ENCODE data around the gene ADAMTSL3. TPM values are rescaled to one million over a fixed set of nuclear protein-coding genes. Genes with fewer than 3 reads are reported as not detected.

The ADAMTSL3 gene
- total and polyA plus RNA-seq, 2 of the 8 experiments (the other 6 are each of a cell fraction or from before 2014, with no cell fraction given): 0.35 to 1.4 TPM

DNA sequence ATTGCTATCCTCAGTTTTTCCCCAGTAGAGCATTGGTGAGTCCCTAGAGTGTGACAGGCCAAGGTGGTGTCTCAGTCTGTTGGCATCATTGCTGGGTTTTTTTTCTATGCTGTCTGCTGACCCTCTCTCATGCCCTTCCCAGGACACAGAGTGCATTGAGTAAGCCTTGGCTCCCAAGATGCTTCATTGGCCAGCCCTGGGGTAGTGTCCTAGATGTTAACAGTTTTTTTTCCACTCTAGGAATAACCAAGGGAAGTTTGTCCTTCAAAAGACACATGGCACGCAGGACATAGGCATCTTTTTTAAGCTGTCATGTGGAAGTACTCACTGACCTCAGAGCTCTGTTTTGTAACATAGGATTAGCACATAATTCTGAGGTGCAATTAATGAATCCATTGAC is 19.5 kb downstream of the ADAMTSL3 start:
- H3K4me3 ChIP-seq (ENCODE audit: extremely low read depth in 1 of 4, insufficient read depth in 2 of 4, low read depth in 3 of 4, low read length in 4 of 4): no peak overlapping the region
- no peak overlapping the region for H2BK12ac ChIP-seq (ENCODE audit: low read depth, low read length)
- no peaks in the 10 kb centered on the region for H3K27me3 ChIP-seq (replicated peaks in 1 of 4; ENCODE audit: control insufficient read depth in 3 of 4, extremely low read depth in 1 of 4, insufficient read depth in 3 of 4, low read length in 3 of 4)
- no peak overlapping the region for H3K14ac ChIP-seq (ENCODE audit: insufficient read length)
- no peak overlapping the region for H4K5ac ChIP-seq (ENCODE audit: insufficient read length, low read depth, low read length)
- no peaks in the 10 kb centered on the region for H3K36me3 ChIP-seq (ENCODE audit: control insufficient read depth in 2 of 4, insufficient read depth in 4 of 4, low read length in 3 of 4)
- H2BK120ac ChIP-seq (replicated peaks; ENCODE audit: low read depth, low read length): no peak overlapping the region
- H2AFZ ChIP-seq (ENCODE audit: low read length): no peak overlapping the region
- H3K23me2 ChIP-seq (ENCODE audit: low read depth, low read length): no peaks in the 10 kb centered on the region
- H3K4me1 ChIP-seq (replicated peaks in 1 of 4; ENCODE audit: control insufficient read depth in 3 of 4, insufficient read depth in 4 of 4, low read length in 3 of 4): no peaks in the 10 kb centered on the region
- no peaks in the 10 kb centered on the region for H3K79me2 ChIP-seq (ENCODE audit: control insufficient read depth in 1 of 2, insufficient read depth in 2 of 2, low read length in 2 of 2)
- no peak overlapping the region for H2BK5ac ChIP-seq (ENCODE audit: low read depth, low read length)
- no peak overlapping the region for H4K91ac ChIP-seq (replicated peaks; ENCODE audit: insufficient read length, low read length)
- WGBS, 2 experiments (ENCODE audit: extremely low coverage in 1 of 2, insufficient coverage in 1 of 2, insufficient read length in 1 of 2, insufficient replicate concordance in 2 of 2, low coverage in 1 of 2, low lambda C conversion rate in 2 of 2, missing lambda C conversion rate in 1 of 2): 94% methylated on average over 1 of the region's 1 CpG; no CpG with 5 or more reads in 1 of the 2 experiments
- H2BK20ac ChIP-seq (ENCODE audit: low read length): no peak overlapping the region
- H4K8ac ChIP-seq (ENCODE audit: extremely low read depth, insufficient read depth, low read length): no peak overlapping the region
- CTCF ChIA-PET (ENCODE audit: partially characterized antibody): interaction anchor here (0.8 to 1.3 kb wide), 3 partner anchors 15 to 319 kb away, joined by 3 read pairs; no protein-coding TSS in a partner anchor
- no peak overlapping the region for H3K9ac ChIP-seq (replicated peaks in 1 of 4; ENCODE audit: extremely low read depth in 1 of 4, low read depth in 3 of 4, low read length in 3 of 4)
- H3K4ac ChIP-seq (replicated peaks; ENCODE audit: insufficient read length, low read depth, low read length): no peak overlapping the region
- no peak for FAIRE-seq
- H3K27ac ChIP-seq (ENCODE audit: low read depth, low read length): no peak overlapping the region
- no peak overlapping the region for H2BK15ac ChIP-seq (ENCODE audit: low read length)
- H2AK5ac ChIP-seq (ENCODE audit: low read depth, low read length): no peak overlapping the region
- no peak overlapping the region for H3K56ac ChIP-seq (replicated peaks; ENCODE audit: insufficient read length, low read depth, low read length)
- no peak overlapping the region for H3K23ac ChIP-seq (ENCODE audit: insufficient read length)
- no peak overlapping the region for H3K4me2 ChIP-seq (ENCODE audit: insufficient read depth in 1 of 2, low read depth in 2 of 2, low read length in 2 of 2)
- no peaks in the 10 kb centered on the region for H4K20me1 ChIP-seq (replicated peaks in 1 of 2; ENCODE audit: control insufficient read depth in 1 of 2, insufficient read depth in 2 of 2, low read length in 2 of 2)
- TF ChIP-seq CTBP2 (IDR thresholded peaks at IDR 0.05; ENCODE audit: borderline replicate concordance, insufficient read depth, insufficient read length, low read length) (no peak), TAF7 (optimal IDR thresholded peaks at IDR 0.05; ENCODE audit: borderline replicate concordance, low read depth, low read length) (no peak), NRF1 (IDR thresholded peaks at IDR 0.05; ENCODE audit: low read depth, low read length) (no peak), MAX (IDR thresholded peaks at IDR 0.05) (no peak), CREB1 (IDR thresholded peaks at IDR 0.05) (no peak), SP1 (IDR thresholded peaks at IDR 0.05; ENCODE audit: low read depth, low read length) (no peak), CBX8 (IDR thresholded peaks at IDR 0.05; ENCODE audit: borderline replicate concordance, low read depth, low read length) (no peak), PHF8 (conservative IDR thresholded peaks at IDR 0.05; ENCODE audit: low read depth, low read length) (no peak), SP4 (IDR thresholded peaks at IDR 0.05; ENCODE audit: low read length) (no peak), FOSL1 (IDR thresholded peaks at IDR 0.05; ENCODE audit: insufficient read depth, low read depth, low read length) (no peak)
- TF ChIP-seq, protein P1, sequence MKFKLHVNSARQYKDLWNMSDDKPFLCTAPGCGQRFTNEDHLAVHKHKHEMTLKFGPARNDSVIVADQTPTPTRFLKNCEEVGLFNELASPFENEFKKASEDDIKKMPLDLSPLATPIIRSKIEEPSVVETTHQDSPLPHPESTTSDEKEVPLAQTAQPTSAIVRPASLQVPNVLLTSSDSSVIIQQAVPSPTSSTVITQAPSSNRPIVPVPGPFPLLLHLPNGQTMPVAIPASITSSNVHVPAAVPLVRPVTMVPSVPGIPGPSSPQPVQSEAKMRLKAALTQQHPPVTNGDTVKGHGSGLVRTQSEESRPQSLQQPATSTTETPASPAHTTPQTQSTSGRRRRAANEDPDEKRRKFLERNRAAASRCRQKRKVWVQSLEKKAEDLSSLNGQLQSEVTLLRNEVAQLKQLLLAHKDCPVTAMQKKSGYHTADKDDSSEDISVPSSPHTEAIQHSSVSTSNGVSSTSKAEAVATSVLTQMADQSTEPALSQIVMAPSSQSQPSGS (IDR thresholded peaks at IDR 0.05; ENCODE audit: low read length): no peak
- no peaks in the 10 kb centered on the region for H3K79me1 ChIP-seq (ENCODE audit: low read depth, low read length)
- no peaks in the 10 kb centered on the region for H3K9me3 ChIP-seq (ENCODE audit: insufficient read depth in 2 of 2, low read depth in 1 of 2, low read length in 1 of 2)
- no peak for DNase-seq (ENCODE audit: low read depth in 1 of 2, low spot score in 2 of 2)
- H3K18ac ChIP-seq (ENCODE audit: extremely low read depth, low read length): no peak overlapping the region
- POLR2A ChIA-PET (ENCODE audit: partially characterized antibody): no interaction called here
